Dedifferentiated amniotic fluid mesenchymal stem cell (primary cell): ENCODE results near the gene ARHGEF18.

Experiments used
- DNase-seq: peaks from one replicate; pipeline ENCODE4 v3.0.0-alpha.2; 2016; ENCODE audit errors: extremely low spot score

ARHGEF18 gene

DNA sequence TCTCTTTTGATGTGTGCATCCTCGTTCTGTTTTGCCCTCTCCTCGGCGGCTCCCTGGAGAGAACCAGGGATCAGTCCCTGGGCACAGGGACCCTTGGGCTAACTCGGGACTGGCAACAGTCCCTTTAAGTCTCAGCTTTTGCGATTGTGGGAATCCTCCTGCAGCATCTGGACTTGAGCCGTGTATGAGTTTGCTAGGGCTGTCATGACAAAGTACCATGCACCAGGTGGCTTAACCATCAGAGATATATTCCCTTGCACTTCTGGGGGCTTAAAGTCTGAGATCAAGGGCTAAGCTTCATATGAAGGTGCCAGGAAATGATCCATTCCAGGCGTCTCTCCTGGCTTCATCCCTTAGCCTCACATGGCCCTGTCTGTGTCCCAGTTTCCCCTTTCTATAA is 34.5 kb downstream of the ARHGEF18 start:
- no peak for DNase-seq

DNA sequence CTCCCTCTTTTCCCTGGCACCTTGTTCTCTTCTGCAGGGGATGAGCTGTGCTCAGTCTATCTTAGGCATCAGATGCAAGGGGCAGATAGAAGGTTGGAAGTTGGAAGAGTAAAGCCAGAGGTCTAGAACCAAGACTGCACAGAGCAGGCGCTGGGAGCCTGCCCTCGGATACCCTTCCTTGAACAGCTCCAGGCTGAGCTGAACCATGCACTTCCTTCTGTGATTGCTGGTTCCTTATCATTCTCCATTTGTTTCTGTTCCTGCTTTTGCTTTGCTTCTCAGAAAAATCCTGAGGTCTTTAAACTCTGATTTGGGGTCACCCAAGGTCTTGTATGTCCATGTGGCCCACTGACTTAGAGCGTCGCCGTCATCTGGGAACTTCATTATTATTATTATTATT is 36.3 kb downstream of the ARHGEF18 start:
- no peak for DNase-seq

DNA sequence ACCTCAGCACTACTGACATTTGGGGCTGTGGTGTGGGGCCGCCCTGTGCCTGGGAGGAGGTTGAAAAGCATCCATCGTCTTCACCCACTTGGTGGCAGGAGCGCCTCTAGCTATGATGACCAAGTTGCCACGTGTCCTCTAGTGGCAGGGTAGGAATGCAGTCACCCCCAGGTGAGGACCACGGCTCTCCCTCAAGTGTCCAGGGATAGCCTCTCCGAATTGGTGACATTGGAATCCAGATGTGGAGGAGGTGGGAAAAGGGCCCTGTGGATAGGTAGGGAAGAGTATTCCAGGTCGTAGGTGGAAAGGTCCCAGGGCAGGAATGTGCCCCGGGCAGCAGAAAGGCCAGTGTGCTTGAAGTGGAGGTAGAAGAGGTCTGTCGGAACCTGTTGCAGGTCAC is 37.6 kb downstream of the ARHGEF18 start:
- DNase-seq: no peak

GRCh38 chr19:7386769-7387168 is 38.0 kb downstream of the ARHGEF18 start:
- no peak for DNase-seq

- no peak for DNase-seq
Measured at GRCh38 chr19:7391218-7391670, 42.5 kb downstream of the ARHGEF18 start.

DNA sequence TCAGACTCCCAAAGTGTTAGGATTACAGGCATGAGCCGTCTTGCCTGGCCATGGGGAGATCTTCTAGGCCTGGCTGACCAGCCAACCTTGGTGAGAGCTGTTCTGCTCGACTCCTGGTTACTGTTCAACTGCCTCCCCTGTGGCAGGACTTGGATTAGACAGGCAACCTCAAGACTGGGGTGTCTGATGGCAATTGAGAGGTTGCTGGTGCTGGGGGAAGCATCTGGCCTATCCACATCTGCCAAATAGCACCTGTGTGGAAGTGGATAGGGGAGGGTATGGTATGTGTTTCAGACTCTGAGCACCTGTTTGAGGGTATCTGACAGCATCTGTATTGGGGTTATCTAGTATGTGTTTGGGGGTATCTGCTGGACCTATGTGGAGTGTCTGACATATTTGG is 44.7 kb downstream of the ARHGEF18 start:
- DNase-seq: no peak

GRCh38 chr19:7393939-7394730 is 45.4 kb downstream of the ARHGEF18 start:
- no peak for DNase-seq

- peak; percentile 79 for DNase-seq
Measured at GRCh38 chr19:7394731-7395359, 46.1 kb downstream of the ARHGEF18 start.

DNA sequence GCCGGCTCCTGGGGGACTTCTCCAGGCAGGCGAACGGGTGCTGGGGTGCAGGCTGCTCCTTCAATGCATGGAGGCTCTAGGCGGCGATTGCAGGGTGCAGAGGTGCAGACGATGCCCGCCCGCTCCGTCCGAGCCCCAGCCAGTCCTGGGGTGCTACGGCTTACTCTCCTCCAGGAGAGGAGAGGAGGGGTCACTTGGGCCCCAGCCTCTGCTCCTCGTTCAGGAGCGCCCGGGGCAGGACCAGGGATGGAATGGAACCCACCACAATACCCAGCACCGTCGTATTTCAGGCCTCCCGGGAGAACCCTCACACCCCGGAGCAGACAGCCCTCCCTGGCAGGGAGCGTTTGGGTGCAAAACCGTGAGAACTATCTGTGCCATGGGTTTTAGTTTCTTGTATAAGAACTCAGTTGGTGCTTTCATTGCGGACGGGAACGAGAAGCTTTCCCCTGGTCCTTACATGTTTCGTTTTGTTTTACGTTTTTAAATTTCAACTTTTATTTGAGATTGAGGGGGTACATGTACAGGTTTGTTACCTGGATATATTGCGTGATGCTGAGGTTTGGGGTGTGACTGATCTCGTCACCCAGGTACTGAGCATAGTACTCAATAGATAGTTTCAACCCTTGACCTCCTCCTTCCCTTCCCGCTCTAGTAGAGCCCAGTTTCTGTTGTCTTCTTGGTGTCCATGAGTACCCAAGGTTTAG is 46.8 kb downstream of the ARHGEF18 start:
- no peak for DNase-seq

GRCh38 chr19:7397687-7398086 is 49.0 kb downstream of the ARHGEF18 start:
- peak; percentile 70 for DNase-seq
